Panc1 (cell line): ENCODE measurements around the gene TMEM108. TPM values are rescaled to one million over a fixed set of nuclear protein-coding genes. Genes with fewer than 3 reads are reported as not detected.

Source experiments
- ATAC-seq: fragments of 200-7000 bp; cut with Tn5 transposase; 2 replicates; pipeline ENCODE4 v1.9.1; 2020; ENCODE audit warnings: mild to moderate bottlenecking, moderate library complexity
- BruUV-seq: library from RNA; stranded (reverse); fragments of 400-500 nt; replicated peaks from 2 replicates; lab custom pipeline; 2021; lab: Mats Ljungman, UMichigan
- CTCF ChIA-PET: fragments of 300-600 bp; sonication (Branson Sonifier 250); formaldehyde crosslinking; loops from one replicate; lab custom pipeline; 2022; ENCODE audit warnings: antibody characterized with exemption; lab: Charles Lee
- POLR2A ChIA-PET: fragments of 300-600 bp; sonication (Branson Sonifier 250); formaldehyde crosslinking; loops from one replicate; lab custom pipeline; 2022; ENCODE audit warnings: antibody characterized with exemption; lab: Charles Lee
- DNase-seq: peaks from one replicate; pipeline ENCODE4 v3.0.0-alpha.2; 2010; ENCODE audit warnings: low read depth, low spot score
- H3K27ac ChIP-seq: 2 replicates; pipeline ENCODE4 v1.5.1; 2011; ENCODE audit warnings: mild to moderate bottlenecking, low read length, inconsistent platforms
- H3K27me3 ChIP-seq: fragments of 200-500 bp; sonication (Bioruptor generic); 2 replicates; pipeline ENCODE4 v1.6.0; 2014; ENCODE audit warnings: low read length, inconsistent platforms; ENCODE audit not compliant: control insufficient read depth, insufficient read depth
- H3K36me3 ChIP-seq: fragments of 200-500 bp; sonication (Bioruptor generic); 2 replicates; pipeline ENCODE4 v1.5.1; 2014; ENCODE audit warnings: inconsistent platforms, mild to moderate bottlenecking, low read length, moderate library complexity; ENCODE audit not compliant: control insufficient read depth, insufficient read depth
- H3K4me1 ChIP-seq: 2 replicates; pipeline ENCODE4 v1.5.1; 2011; ENCODE audit warnings: inconsistent platforms, mild to moderate bottlenecking, low read length, moderate library complexity; ENCODE audit not compliant: control insufficient read depth, insufficient read depth
- H3K4me3 ChIP-seq, 2 experiments: 2 replicates each; pipeline ENCODE4 v1.5.1; 2011 to 2012; ENCODE audit warnings: low read depth in 2 of 2, low read length in 2 of 2, mild to moderate bottlenecking in 2 of 2, inconsistent platforms in 1 of 2, moderate library complexity in 1 of 2
- H3K9me3 ChIP-seq: fragments of 200-500 bp; sonication (Bioruptor generic); 2 replicates; pipeline ENCODE4 v1.5.1; 2014; ENCODE audit warnings: low read depth, mild to moderate bottlenecking, inconsistent platforms, low read length, moderate library complexity; ENCODE audit not compliant: control insufficient read depth, insufficient read depth
- CTCF ChIP-seq: fragments of 450-650 bp; IDR thresholded peaks from 2 replicates; pipeline ENCODE4 v1.5.1; 2017; ENCODE audit warnings: mild to moderate bottlenecking
- POLR2AphosphoS5 ChIP-seq: IDR thresholded peaks from 2 replicates; pipeline ENCODE4 v1.6.1; 2012; ENCODE audit warnings: mild to moderate bottlenecking, low read depth, low read length, moderate library complexity
- REST ChIP-seq, 2 experiments: IDR thresholded peaks; 2 replicates each; pipeline ENCODE4 v1.6.1; 2011 to 2012; ENCODE audit warnings: low read depth in 2 of 2, control low read depth in 1 of 2, low read length in 1 of 2, mild to moderate bottlenecking in 1 of 2, moderate library complexity in 1 of 2; ENCODE audit not compliant: insufficient read depth in 1 of 2
- SIN3A ChIP-seq: IDR thresholded peaks from 2 replicates; pipeline ENCODE4 v1.6.1; 2012; ENCODE audit warnings: low read depth, mild to moderate bottlenecking, low read length, moderate library complexity, borderline replicate concordance; ENCODE audit not compliant: insufficient read depth
- TCF7L2 ChIP-seq: IDR thresholded peaks from 2 replicates; pipeline ENCODE4 v1.6.1; 2011; ENCODE audit warnings: mild to moderate bottlenecking, low read depth, low read length, inconsistent platforms
- in situ Hi-C: cut with HindIII; loops from 2 replicates; pipeline ENCODE4 v1.10.0; 2016; ENCODE audit warnings: low sequenced_read_pairs, low pct_unique_long_range_greater_than_20kb
- intact Hi-C: fragments of 100-400 bp; cut with micrococcal nuclease; formaldehyde crosslinking; loops from one replicate; pipeline ENCODE4 v1.10.0; 2022; ENCODE audit not compliant: unreplicated experiment
- total RNA-seq: library from RNA; stranded (reverse); gene quantifications from one replicate; pipeline ENCODE4 v1.2.1, GENCODE V29; 2021; ENCODE audit not compliant: unreplicated experiment

Gene TMEM108
- total RNA-seq, 1 experiment from 2014 or later: 0.41 TPM

- no peak for TF ChIP-seq REST (IDR thresholded peaks at IDR 0.05; ENCODE audit: insufficient read depth in 1 of 2, low read depth in 2 of 2, low read length in 1 of 2)
- no peak for TF ChIP-seq TCF7L2
- in situ Hi-C loops (no loop called here), intact Hi-C loops (no loop called here)
- no peak for ATAC-seq
- H3K27ac ChIP-seq: no peak overlapping the region
- DNase-seq: no peak
- H3K4me1 ChIP-seq: no peaks in the 10 kb centered on the region
- no peaks in the 10 kb centered on the region for H3K36me3 ChIP-seq
- POLR2A ChIA-PET: no interaction called here
- H3K27me3 ChIP-seq: peaks cover 3% of the 10 kb centered on the region
- H3K4me3 ChIP-seq: no peak overlapping the region
- BruUV-seq: no TSS peak
- H3K9me3 ChIP-seq: no peaks in the 10 kb centered on the region
- CTCF ChIA-PET: no interaction called here
These were observed 324.3 kb downstream of the TMEM108 start for GRCh38 chr3:133362539-133362938.

GRCh38 chr3:133364704-133365103 is 326.5 kb downstream of the TMEM108 start:
- no peaks in the 10 kb centered on the region for H3K36me3 ChIP-seq
- POLR2A ChIA-PET: no interaction called here

More at GRCh38 chr3:133364704-133365103, 326.5 kb downstream of the TMEM108 start:
- DNase-seq (no peak), ATAC-seq (no peak)
- Histone ChIP-seq H3K9me3 (no peaks in the 10 kb centered on the region), H3K27me3 (peaks cover 3% of the 10 kb centered on the region), H3K27ac (no peak overlapping the region), H3K4me3 (no peak overlapping the region), H3K4me1 (no peaks in the 10 kb centered on the region)
- TF ChIP-seq POLR2AphosphoS5 (no peak), CTCF (no peak), REST (IDR thresholded peaks at IDR 0.05; ENCODE audit: insufficient read depth in 1 of 2, low read depth in 2 of 2, low read length in 1 of 2) (no peak), SIN3A (no peak), TCF7L2 (no peak)
- CTCF ChIA-PET: no interaction called here
- BruUV-seq: no TSS peak
- in situ Hi-C loops: no loop called here
- intact Hi-C loops: no loop called here
